ENCODE data around the gene ISCU. TPM values are rescaled to one million over a fixed set of nuclear protein-coding genes. Genes with fewer than 3 reads are reported as not detected.

Gene ISCU
- total RNA-seq, 1 experiment from 2014 or later, result 86.9 TPM

DNA sequence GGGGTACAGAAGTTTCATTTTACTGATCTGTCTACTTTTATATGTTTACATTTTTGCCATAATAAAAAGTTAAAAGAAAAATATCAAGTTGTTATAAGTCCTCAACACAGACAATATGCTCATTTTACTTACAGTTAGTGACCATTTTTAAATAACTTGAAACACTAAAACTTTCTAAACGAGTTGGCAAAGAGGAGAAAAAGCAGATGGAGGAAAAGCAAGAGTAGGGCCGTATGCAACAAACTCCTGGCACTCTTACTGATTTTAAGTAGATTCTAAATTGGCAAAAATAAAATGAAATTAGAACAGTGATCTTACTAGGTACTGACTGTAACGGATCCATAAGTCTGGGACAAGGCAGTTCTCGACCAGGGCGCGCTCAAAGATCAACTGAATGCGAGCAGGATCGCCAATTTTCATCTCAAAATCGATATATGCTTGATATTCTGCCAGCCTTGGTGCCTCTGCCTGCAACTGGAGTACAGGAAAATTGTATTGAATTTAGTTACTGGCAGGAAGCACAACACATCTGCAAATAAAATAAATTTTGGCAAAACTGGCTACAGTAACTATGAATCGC lies 23.7 kb upstream of the ISCU start:
- Histone ChIP-seq H3K27me3 (replicated peaks; ENCODE audit: control insufficient read depth, insufficient read depth, low read length) (no peaks in the 10 kb centered on the region), H3K9me3 (no peaks in the 10 kb centered on the region), H3K4me3 (ENCODE audit: low read depth, low read length) (no peak overlapping the region), H3K36me3 (ENCODE audit: control insufficient read depth, insufficient read depth, low read length) (peaks cover 2% of the 10 kb centered on the region), H3K4me1 (no peaks in the 10 kb centered on the region)
- no peaks in the 10 kb centered on the region for H3K4me1 Mint-ChIP-seq (ENCODE audit: low read depth, unreplicated experiment)
- ChIA-PET POLR2A (no interaction called here), CTCF (no interaction called here)
- DNase-seq, result no peak
- no peaks in the 10 kb centered on the region for H3K27me3 Mint-ChIP-seq (ENCODE audit: insufficient read depth, unreplicated experiment)
- H3K36me3 Mint-ChIP-seq (ENCODE audit: insufficient read depth, unreplicated experiment), result peaks cover 86% of the 10 kb centered on the region
- TF ChIP-seq, protein P1, sequence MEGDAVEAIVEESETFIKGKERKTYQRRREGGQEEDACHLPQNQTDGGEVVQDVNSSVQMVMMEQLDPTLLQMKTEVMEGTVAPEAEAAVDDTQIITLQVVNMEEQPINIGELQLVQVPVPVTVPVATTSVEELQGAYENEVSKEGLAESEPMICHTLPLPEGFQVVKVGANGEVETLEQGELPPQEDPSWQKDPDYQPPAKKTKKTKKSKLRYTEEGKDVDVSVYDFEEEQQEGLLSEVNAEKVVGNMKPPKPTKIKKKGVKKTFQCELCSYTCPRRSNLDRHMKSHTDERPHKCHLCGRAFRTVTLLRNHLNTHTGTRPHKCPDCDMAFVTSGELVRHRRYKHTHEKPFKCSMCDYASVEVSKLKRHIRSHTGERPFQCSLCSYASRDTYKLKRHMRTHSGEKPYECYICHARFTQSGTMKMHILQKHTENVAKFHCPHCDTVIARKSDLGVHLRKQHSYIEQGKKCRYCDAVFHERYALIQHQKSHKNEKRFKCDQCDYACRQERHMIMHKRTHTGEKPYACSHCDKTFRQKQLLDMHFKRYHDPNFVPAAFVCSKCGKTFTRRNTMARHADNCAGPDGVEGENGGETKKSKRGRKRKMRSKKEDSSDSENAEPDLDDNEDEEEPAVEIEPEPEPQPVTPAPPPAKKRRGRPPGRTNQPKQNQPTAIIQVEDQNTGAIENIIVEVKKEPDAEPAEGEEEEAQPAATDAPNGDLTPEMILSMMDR (IDR thresholded peaks at IDR 0.05; ENCODE audit: insufficient read depth in 1 of 2, low read depth in 1 of 2, low read length in 1 of 2, severe bottlenecking in 1 of 2, unreplicated experiment in 1 of 2), result no peak
- no peak overlapping the region for H3K27ac Mint-ChIP-seq (ENCODE audit: unreplicated experiment)
- intact Hi-C loops (cut with micrococcal nuclease; ENCODE audit: unreplicated experiment), result no loop called here
- no peak overlapping the region for H3K4me3 Mint-ChIP-seq (ENCODE audit: unreplicated experiment)
- no peaks in the 10 kb centered on the region for H3K9me3 Mint-ChIP-seq (ENCODE audit: unreplicated experiment)
- BruUV-seq (replicated peaks), result no TSS peak

DNA sequence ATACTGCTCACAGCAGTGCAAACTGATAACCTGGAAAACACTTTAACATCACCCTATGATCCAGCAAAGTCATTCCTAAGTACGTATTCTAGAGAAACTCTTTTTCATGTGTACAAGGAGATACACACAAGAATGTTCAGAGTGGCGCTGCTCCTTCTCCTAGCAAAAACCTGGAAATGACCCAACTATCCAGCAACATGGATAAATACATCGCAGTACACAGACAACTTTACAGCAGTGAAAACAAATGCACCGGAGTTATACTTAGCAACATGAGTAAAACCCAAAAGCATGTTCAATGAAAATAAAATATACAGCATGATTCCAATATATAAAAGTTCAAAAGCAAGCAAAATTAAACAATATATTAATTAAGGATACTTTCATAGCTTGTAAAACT lies 20.1 kb upstream of the ISCU start:
- Histone ChIP-seq H3K36me3 (ENCODE audit: control insufficient read depth, insufficient read depth, low read length) (peaks cover 1% of the 10 kb centered on the region; the same call in 1 of the 2 replicates), H3K4me3 (ENCODE audit: low read depth, low read length) (no peak overlapping the region), H3K9me3 (no peaks in the 10 kb centered on the region), H3K27me3 (replicated peaks; ENCODE audit: control insufficient read depth, insufficient read depth, low read length) (no peaks in the 10 kb centered on the region), H3K4me1 (no peaks in the 10 kb centered on the region)
- Mint-ChIP-seq H3K4me1 (ENCODE audit: low read depth, unreplicated experiment) (no peaks in the 10 kb centered on the region), H3K27me3 (ENCODE audit: insufficient read depth, unreplicated experiment) (no peaks in the 10 kb centered on the region), H3K4me3 (ENCODE audit: unreplicated experiment) (no peak overlapping the region), H3K9me3 (ENCODE audit: unreplicated experiment) (no peaks in the 10 kb centered on the region), H3K36me3 (ENCODE audit: insufficient read depth, unreplicated experiment) (peaks cover 83% of the 10 kb centered on the region), H3K27ac (ENCODE audit: unreplicated experiment) (no peak overlapping the region)
- TF ChIP-seq, protein P1 (IDR thresholded peaks at IDR 0.05; ENCODE audit: insufficient read depth in 1 of 2, low read depth in 1 of 2, low read length in 1 of 2, severe bottlenecking in 1 of 2, unreplicated experiment in 1 of 2), result no peak
- intact Hi-C loops (cut with micrococcal nuclease; ENCODE audit: unreplicated experiment), result no loop called here
- ChIA-PET POLR2A (no interaction called here), CTCF (no interaction called here)
- BruUV-seq (replicated peaks), result no TSS peak
- no peak for DNase-seq

GRCh38 chr12:108543652-108544051 lies 18.7 kb upstream of the ISCU start:
- CTCF ChIA-PET, result no interaction called here
- H3K4me3 ChIP-seq (ENCODE audit: low read depth, low read length), result no peak overlapping the region
- DNase-seq, result no peak
- peaks cover 81% of the 10 kb centered on the region for H3K36me3 Mint-ChIP-seq (ENCODE audit: insufficient read depth, unreplicated experiment)
- POLR2A ChIA-PET, result no interaction called here
- H3K4me1 Mint-ChIP-seq (ENCODE audit: low read depth, unreplicated experiment), result no peaks in the 10 kb centered on the region
- BruUV-seq (replicated peaks), result no TSS peak
- H3K27me3 Mint-ChIP-seq (ENCODE audit: insufficient read depth, unreplicated experiment), result no peaks in the 10 kb centered on the region
- no peaks in the 10 kb centered on the region for H3K9me3 Mint-ChIP-seq (ENCODE audit: unreplicated experiment)
- no peak overlapping the region for H3K4me3 Mint-ChIP-seq (ENCODE audit: unreplicated experiment)
- H3K36me3 ChIP-seq (ENCODE audit: control insufficient read depth, insufficient read depth, low read length), result peaks cover 2% of the 10 kb centered on the region; the same call in 1 of the 2 replicates
- no peaks in the 10 kb centered on the region for H3K27me3 ChIP-seq (replicated peaks; ENCODE audit: control insufficient read depth, insufficient read depth, low read length)
- intact Hi-C loops (cut with micrococcal nuclease; ENCODE audit: unreplicated experiment), result no loop called here
- H3K4me1 ChIP-seq, result no peaks in the 10 kb centered on the region
- TF ChIP-seq, protein P1 (IDR thresholded peaks at IDR 0.05; ENCODE audit: insufficient read depth in 1 of 2, low read depth in 1 of 2, low read length in 1 of 2, severe bottlenecking in 1 of 2, unreplicated experiment in 1 of 2), result no peak
- no peak overlapping the region for H3K27ac Mint-ChIP-seq (ENCODE audit: unreplicated experiment)
- no peaks in the 10 kb centered on the region for H3K9me3 ChIP-seq
